ENCODE data around the gene SFXN3. TPM values are rescaled to one million over a fixed set of nuclear protein-coding genes. Genes with fewer than 3 reads are reported as not detected.

SFXN3 gene
- total and polyA plus RNA-seq, 2 of the 8 experiments (the other 6 are each of a cell fraction or from before 2014, with no cell fraction given) = 2.6 to 2.8 TPM

DNA sequence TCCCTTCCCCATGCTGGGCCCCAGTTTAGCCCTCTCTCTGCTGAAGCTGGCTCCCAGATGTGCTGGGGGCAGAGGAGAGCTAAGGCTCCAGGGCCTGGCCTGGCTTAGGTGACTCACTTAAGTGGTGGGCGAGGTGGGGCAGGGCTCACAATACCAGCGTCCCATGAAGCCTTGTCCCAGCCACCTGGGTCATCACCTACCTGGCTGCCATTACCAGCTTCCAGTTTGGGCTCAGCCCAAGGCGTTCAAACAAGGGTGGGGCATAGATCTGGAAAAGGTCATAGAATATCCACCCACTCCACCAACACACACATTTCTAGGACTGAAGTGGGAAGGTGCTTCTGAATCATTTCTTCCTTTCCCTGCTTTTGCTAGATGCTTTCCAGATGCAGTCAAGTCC, 39.1 kb downstream of the SFXN3 start (continued):
- TF ChIP-seq TEAD4 (IDR thresholded peaks at IDR 0.05; ENCODE audit: low read depth, low read length) (no peak), POU5F1 (IDR thresholded peaks at IDR 0.05; ENCODE audit: low read depth, low read length) (no peak), CHD2 (IDR thresholded peaks at IDR 0.05; ENCODE audit: low read length) (no peak), RNF2 (IDR thresholded peaks at IDR 0.05; ENCODE audit: borderline replicate concordance, low read depth, low read length, missing control alignments, poor library complexity, severe bottlenecking) (no peak), KDM5A (IDR thresholded peaks at IDR 0.05; ENCODE audit: low read length) (no peak), CREB1 (IDR thresholded peaks at IDR 0.05) (no peak)

All from H1 (cell line).